DMS53 (cell line): Measurements from ENCODE around the gene EHMT1.
"Not testable (repeated sequence)": the region's sequence is repeated elsewhere in the genome, so short reads cannot be mapped to it uniquely, and the experiment has no call there.

Source experiments
- DNase-seq: peaks from one replicate; lab custom pipeline; 2025; lab: John Stamatoyannopoulos, UW

Gene EHMT1

GRCh38 chr9:137590469-137591383 is 28.1 kb upstream of the EHMT1 start, which contains the start of gene ZMYND19:
Gene ZMYND19 (minus strand): TSS chr9:137590512. CDS start chr9:137590263, 249 bp downstream.
- DNase-seq, result peak; percentile 96

- no peak for DNase-seq
Measured at GRCh38 chr9:137592767-137593166, 26.0 kb upstream of the EHMT1 start.

- DNase-seq, result no peak
Measured at GRCh38 chr9:137593176-137593575, 25.6 kb upstream of the EHMT1 start.

- not testable (repeated sequence) for DNase-seq
Measured at GRCh38 chr9:137596577-137596976, 22.2 kb upstream of the EHMT1 start.

- no peak for DNase-seq
Measured at GRCh38 chr9:137598943-137599342, 19.9 kb upstream of the EHMT1 start.

- DNase-seq, result peak; percentile 42
Measured at GRCh38 chr9:137602661-137603060, 16.1 kb upstream of the EHMT1 start.

GRCh38 chr9:137603879-137604278 is 14.9 kb upstream of the EHMT1 start:
- no peak for DNase-seq

GRCh38 chr9:137604345-137605086 is 14.3 kb upstream of the EHMT1 start:
- DNase-seq, result peak; percentile 46

GRCh38 chr9:137605121-137606004 is 13.4 kb upstream of the EHMT1 start, which contains the start of gene ARRDC1:
Gene ARRDC1 (plus strand): TSS chr9:137605686. CDS start chr9:137605718, 32 bp downstream.
- DNase-seq, result peak; percentile 98

GRCh38 chr9:137606005-137606621 is 12.7 kb upstream of the EHMT1 start:
- peak; percentile 75 for DNase-seq

GRCh38 chr9:137606734-137607138 is 12.1 kb upstream of the EHMT1 start:
- DNase-seq, result peak; percentile 54

- DNase-seq, result peak; percentile 42
Measured at GRCh38 chr9:137607141-137607857, 11.5 kb upstream of the EHMT1 start.

GRCh38 chr9:137610944-137611343 is 7.9 kb upstream of the EHMT1 start:
- DNase-seq, result peak; percentile 43

- peak; percentile 97 for DNase-seq
Measured at GRCh38 chr9:137611623-137612609, 6.9 kb upstream of the EHMT1 start.

GRCh38 chr9:137612741-137613142 is 6.1 kb upstream of the EHMT1 start:
- DNase-seq, result no peak

- DNase-seq, result no peak
Measured at GRCh38 chr9:137613259-137613658, 5.5 kb upstream of the EHMT1 start.

- DNase-seq, result no peak
Measured at GRCh38 chr9:137613738-137614523, 4.9 kb upstream of the EHMT1 start.

- DNase-seq, result no peak
Measured at GRCh38 chr9:137614631-137615386, 4.0 kb upstream of the EHMT1 start.
